Nephron (organoid): ENCODE measurements around the gene CPD.

Experiments
- H3K27ac Mint-ChIP-seq, 3 experiments: 2 replicates each; pipeline ENCODE4 v1.8.0; 2020; ENCODE audit warnings: mixed read lengths in 3 of 3, mild to moderate bottlenecking in 2 of 3, moderate library complexity in 1 of 3
- H3K27me3 Mint-ChIP-seq: 2 replicates; pipeline ENCODE4 v1.8.0; 2021; ENCODE audit warnings: low read depth, mild to moderate bottlenecking, moderate library complexity, mixed read lengths
- H3K36me3 Mint-ChIP-seq: 2 replicates; pipeline ENCODE4 v1.8.0; 2020; ENCODE audit warnings: low read depth, mixed read lengths
- H3K4me1 Mint-ChIP-seq: 2 replicates; pipeline ENCODE4 v1.8.0; 2020; ENCODE audit warnings: mixed read lengths
- H3K4me3 Mint-ChIP-seq, 3 experiments: 2 replicates each; pipeline ENCODE4 v1.8.0; 2020; ENCODE audit warnings: mild to moderate bottlenecking in 3 of 3, mixed read lengths in 3 of 3, moderate library complexity in 2 of 3
- H3K9me3 Mint-ChIP-seq: 2 replicates; pipeline ENCODE4 v1.8.0; 2020; ENCODE audit warnings: mixed read lengths
- TF ChIP-seq, protein P1 (sequence below), 3 experiments: fragments of 200-600 bp; sonication (generic); IDR thresholded peaks; one replicate each; pipeline ENCODE4 v1.5.0; 2021; ENCODE audit warnings: antibody characterized with exemption in 3 of 3; ENCODE audit not compliant: unreplicated experiment in 3 of 3

The CPD gene

DNA sequence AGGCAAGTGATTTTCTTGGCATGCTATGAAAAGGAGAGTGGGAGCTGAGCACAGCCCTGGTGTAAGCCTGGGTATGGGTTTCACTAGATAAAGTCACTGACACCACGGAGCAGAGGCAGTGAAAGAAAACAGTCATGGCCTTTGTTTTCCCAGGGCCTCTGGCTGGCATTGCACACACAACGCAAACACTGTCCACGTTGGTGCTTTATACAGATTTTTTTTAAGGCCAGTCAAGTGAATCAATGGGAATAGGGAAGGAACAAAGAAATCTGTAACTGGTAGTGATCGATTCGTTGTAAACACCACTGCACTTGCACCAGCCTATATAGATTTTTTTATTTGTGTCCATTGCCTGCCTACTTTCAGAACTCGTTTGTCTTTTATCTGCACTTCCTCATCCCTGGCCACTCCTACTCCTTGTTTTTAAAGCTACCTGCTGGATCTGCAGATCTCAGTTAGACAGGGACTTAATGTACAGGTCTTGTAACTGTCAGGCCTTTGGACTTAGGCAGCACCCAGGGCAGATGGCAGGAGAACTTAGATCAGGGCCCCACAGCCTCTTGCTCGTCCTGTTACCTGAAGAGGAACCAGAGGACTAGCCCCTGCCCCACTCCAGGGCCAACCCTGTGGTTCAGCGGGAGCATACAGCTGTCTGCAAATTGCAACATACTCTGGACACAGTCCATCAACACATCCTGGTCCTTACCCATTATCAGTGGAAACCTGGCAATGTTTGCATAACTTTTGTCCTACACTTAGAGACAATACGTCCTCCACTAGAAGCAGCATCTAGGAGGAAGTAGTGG lies 34.2 kb upstream of the CPD start:
- Mint-ChIP-seq H3K27ac (peak overlapping the region; percentile 73 to 90 (median 89)), H3K36me3 (no peaks in the 10 kb centered on the region), H3K27me3 (peaks cover 3% of the 10 kb centered on the region), H3K4me3 (no peak overlapping the region), H3K9me3 (no peaks in the 10 kb centered on the region), H3K4me1 (peaks cover 33% of the 10 kb centered on the region)
- TF ChIP-seq, protein P1, sequence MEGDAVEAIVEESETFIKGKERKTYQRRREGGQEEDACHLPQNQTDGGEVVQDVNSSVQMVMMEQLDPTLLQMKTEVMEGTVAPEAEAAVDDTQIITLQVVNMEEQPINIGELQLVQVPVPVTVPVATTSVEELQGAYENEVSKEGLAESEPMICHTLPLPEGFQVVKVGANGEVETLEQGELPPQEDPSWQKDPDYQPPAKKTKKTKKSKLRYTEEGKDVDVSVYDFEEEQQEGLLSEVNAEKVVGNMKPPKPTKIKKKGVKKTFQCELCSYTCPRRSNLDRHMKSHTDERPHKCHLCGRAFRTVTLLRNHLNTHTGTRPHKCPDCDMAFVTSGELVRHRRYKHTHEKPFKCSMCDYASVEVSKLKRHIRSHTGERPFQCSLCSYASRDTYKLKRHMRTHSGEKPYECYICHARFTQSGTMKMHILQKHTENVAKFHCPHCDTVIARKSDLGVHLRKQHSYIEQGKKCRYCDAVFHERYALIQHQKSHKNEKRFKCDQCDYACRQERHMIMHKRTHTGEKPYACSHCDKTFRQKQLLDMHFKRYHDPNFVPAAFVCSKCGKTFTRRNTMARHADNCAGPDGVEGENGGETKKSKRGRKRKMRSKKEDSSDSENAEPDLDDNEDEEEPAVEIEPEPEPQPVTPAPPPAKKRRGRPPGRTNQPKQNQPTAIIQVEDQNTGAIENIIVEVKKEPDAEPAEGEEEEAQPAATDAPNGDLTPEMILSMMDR (IDR thresholded peaks at IDR 0.05; ENCODE audit: unreplicated experiment in 3 of 3) = no peak

DNA sequence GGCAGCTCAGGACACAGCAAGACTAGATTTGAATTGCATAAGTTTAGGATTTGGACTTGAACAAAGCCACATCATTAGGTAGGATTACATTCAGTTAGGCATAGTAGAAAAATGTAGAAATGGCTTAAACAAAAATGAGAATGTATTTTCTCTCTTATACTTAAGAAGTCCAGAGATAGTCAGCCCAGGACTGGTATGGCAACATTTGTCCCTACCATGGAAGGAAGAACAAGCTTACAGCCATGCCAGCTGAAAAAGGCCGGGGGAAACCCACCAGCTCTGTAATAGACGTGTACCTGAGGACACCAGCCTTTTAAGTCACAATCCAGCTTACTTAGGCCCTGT lies 33.7 kb upstream of the CPD start:
- TF ChIP-seq, protein P1 (IDR thresholded peaks at IDR 0.05; ENCODE audit: unreplicated experiment in 3 of 3) = no peak
- Mint-ChIP-seq H3K27me3 (peaks cover 3% of the 10 kb centered on the region), H3K36me3 (no peaks in the 10 kb centered on the region), H3K4me3 (no peak overlapping the region), H3K9me3 (no peaks in the 10 kb centered on the region), H3K27ac (peak overlapping the region in 2 of 3 experiments; percentile 89 to 90), H3K4me1 (peaks cover 32% of the 10 kb centered on the region)

DNA sequence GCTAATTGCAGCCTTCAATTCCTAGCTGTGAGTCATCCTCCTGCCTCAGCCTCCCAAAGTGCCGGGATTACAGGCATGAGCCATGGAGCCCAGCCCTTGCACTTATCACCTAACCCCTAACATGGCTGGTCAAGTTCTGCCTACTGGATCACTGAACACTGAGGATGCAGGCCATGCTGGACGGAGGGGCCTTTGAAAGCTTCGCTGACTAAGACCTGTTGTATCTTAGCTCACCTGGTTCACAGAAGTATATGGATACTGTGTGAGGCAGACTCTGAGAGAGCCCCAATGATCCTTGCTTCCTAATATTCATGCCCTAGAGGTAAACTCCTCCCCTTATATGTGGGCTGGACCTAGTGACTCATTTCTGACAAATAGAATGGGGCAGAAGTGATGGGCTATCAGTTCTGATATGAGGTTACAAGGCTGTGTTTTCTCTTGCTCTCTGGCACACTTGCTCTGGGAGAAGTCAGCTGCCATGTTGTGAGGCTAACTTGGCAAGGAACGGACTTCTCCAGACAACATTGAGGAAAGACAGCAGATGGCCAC lies 33.1 kb upstream of the CPD start:
- H3K36me3 Mint-ChIP-seq = no peaks in the 10 kb centered on the region
- peak overlapping the region in 1 of 3 experiments; percentile 33 for H3K27ac Mint-ChIP-seq
- H3K4me3 Mint-ChIP-seq = no peak overlapping the region
- TF ChIP-seq, protein P1 (IDR thresholded peaks at IDR 0.05; ENCODE audit: unreplicated experiment in 3 of 3) = no peak
- peaks cover 3% of the 10 kb centered on the region for H3K27me3 Mint-ChIP-seq
- H3K4me1 Mint-ChIP-seq = peaks cover 26% of the 10 kb centered on the region
- H3K9me3 Mint-ChIP-seq = no peaks in the 10 kb centered on the region

DNA sequence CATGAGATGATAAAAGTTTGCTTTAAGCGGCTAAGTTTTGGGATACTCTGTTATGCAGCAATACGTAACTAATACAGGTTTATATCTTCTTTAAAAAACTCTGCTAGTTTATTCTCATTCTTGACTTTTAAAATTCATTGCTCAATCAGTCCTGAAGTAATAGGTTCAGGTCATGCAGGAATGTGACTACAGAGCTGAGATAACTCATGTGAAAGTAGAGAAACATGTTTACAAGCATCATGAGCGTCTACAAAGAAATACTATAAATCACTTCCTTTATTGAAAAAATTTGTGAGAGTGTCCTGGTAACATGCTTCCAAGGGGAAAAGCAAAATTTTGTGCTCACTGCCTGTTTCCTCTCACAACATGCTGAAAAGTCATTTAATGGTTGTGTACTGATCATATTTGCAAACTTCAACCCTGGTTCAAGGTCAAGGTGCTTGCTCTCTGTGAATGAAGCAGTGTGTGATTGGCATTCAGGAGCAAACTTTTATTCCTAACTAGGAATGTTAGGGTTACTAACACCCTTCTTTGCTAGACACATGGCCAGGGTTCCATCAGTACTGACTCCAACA lies 32.4 kb upstream of the CPD start:
- no peak overlapping the region for H3K27ac Mint-ChIP-seq
- no peak overlapping the region for H3K4me3 Mint-ChIP-seq
- H3K36me3 Mint-ChIP-seq = no peaks in the 10 kb centered on the region
- H3K4me1 Mint-ChIP-seq = peaks cover 22% of the 10 kb centered on the region
- H3K9me3 Mint-ChIP-seq = no peaks in the 10 kb centered on the region
- TF ChIP-seq, protein P1 (IDR thresholded peaks at IDR 0.05; ENCODE audit: unreplicated experiment in 3 of 3) = no peak
- peaks cover 3% of the 10 kb centered on the region for H3K27me3 Mint-ChIP-seq

DNA sequence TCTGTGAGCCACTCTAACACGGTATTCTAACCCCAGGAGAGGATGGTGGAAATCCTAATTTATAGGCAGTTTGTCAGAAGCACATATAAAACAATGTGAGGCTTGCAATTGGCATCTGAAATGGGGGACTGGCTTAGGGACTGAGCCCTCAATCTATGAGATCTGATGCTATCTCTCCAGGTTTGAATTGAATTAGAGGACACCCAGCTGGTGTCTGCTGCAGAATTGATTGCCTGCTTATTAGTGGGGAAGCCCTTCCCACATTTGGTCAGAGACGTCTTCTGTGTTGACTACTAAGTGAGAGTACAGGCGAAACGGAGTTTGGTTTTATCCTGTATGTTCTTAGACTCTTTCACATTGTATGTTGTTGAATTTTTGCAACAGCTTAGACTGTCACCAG lies 31.2 kb upstream of the CPD start:
- TF ChIP-seq, protein P1 (IDR thresholded peaks at IDR 0.05; ENCODE audit: unreplicated experiment in 3 of 3) = no peak
- Mint-ChIP-seq H3K27ac (no peak overlapping the region), H3K4me1 (peaks cover 16% of the 10 kb centered on the region), H3K9me3 (peaks cover 4% of the 10 kb centered on the region), H3K27me3 (peaks cover 3% of the 10 kb centered on the region), H3K4me3 (no peak overlapping the region), H3K36me3 (no peaks in the 10 kb centered on the region)
